GM18499 (cell line): ENCODE data around the gene PIGN.

Experiments
- ATAC-seq: cut with Tn5 transposase; IDR thresholded peaks from one replicate; pipeline ENCODE4 v1.9.1; 2021; ENCODE audit warnings: moderate number of reproducible peaks; ENCODE audit not compliant: insufficient read depth, unreplicated experiment

PIGN gene

GRCh38 chr18:62186774-62187542 lies at the start of gene PIGN, which contains the start of gene RELCH:
TSS of gene PIGN (minus strand) at chr18:62187056. CDS start at chr18:62161353, 25,703 bp downstream.
TSS of gene RELCH (plus strand) at chr18:62187255. CDS start at chr18:62187506, 251 bp downstream.
- ATAC-seq: peak; percentile 46

GRCh38 chr18:62236252-62236651 lies 49.4 kb upstream of the PIGN start:
- ATAC-seq: no peak

- ATAC-seq: no peak
These were observed 39.2 kb upstream of the PIGN start for GRCh38 chr18:62226047-62226446.

- no peak for ATAC-seq
These were observed 37.4 kb upstream of the PIGN start for GRCh38 chr18:62224229-62224628.

- ATAC-seq: no peak
These were observed 27.9 kb upstream of the PIGN start for GRCh38 chr18:62214790-62215189.

GRCh38 chr18:62211325-62211828 lies 24.5 kb upstream of the PIGN start:
- no peak for ATAC-seq

- ATAC-seq: no peak
These were observed 23.3 kb upstream of the PIGN start for GRCh38 chr18:62210138-62210537.

GRCh38 chr18:62209046-62209445 lies 22.2 kb upstream of the PIGN start:
- no peak for ATAC-seq

- ATAC-seq: no peak
These were observed 19.7 kb upstream of the PIGN start for GRCh38 chr18:62206593-62206992.

GRCh38 chr18:62205824-62206223 lies 19.0 kb upstream of the PIGN start:
- ATAC-seq: no peak

- ATAC-seq: no peak
These were observed 15.0 kb upstream of the PIGN start for GRCh38 chr18:62201870-62202269.

GRCh38 chr18:62200121-62200914 lies 13.5 kb upstream of the PIGN start:
- no peak for ATAC-seq

- no peak for ATAC-seq
These were observed 12.8 kb upstream of the PIGN start for GRCh38 chr18:62199629-62200028.

GRCh38 chr18:62198259-62198658 lies 11.4 kb upstream of the PIGN start:
- no peak for ATAC-seq

GRCh38 chr18:62196980-62197379 lies 10.1 kb upstream of the PIGN start:
- ATAC-seq: no peak

- no peak for ATAC-seq
These were observed 9.2 kb upstream of the PIGN start for GRCh38 chr18:62196079-62196478.

GRCh38 chr18:62189208-62189607 lies 2.4 kb upstream of the PIGN start:
- ATAC-seq: no peak

- peak; percentile 20 for ATAC-seq
These were observed 971 bp upstream of the PIGN start for GRCh38 chr18:62187543-62188510.

GRCh38 chr18:62186499-62186773 lies 420 bp downstream of the PIGN start:
- no peak for ATAC-seq

GRCh38 chr18:62183578-62184195 lies 3.2 kb downstream of the PIGN start:
- ATAC-seq: no peak
